Renal pelvis (tissue), 4 donors: ENCODE measurements around the gene TSPAN3. TPM values are rescaled to one million over a fixed set of nuclear protein-coding genes. Genes with fewer than 3 reads are reported as not detected.

Experiments used
- DNase-seq: peaks from one replicate; pipeline ENCODE4 v3.0.0-alpha.2; 2013
- polyA plus RNA-seq, 3 donors: library from polyadenylated mRNA; unstranded; fragments of 120-200 nt; gene quantifications; one replicate each; pipeline ENCODE4 v1.2.1, GENCODE V29; 2013; ENCODE audit not compliant: insufficient read length in 3 of 3

The TSPAN3 gene
- polyA plus RNA-seq, 3 donors = 408 to 477 (median 445) TPM

- DNase-seq = no peak
These were observed 57.2 kb downstream of the TSPAN3 start for GRCh38 chr15:77013776-77014131.

GRCh38 chr15:77012868-77013267, 58.0 kb downstream of the TSPAN3 start:
- DNase-seq = no peak

GRCh38 chr15:77012117-77012712, 58.7 kb downstream of the TSPAN3 start:
- DNase-seq = no peak

GRCh38 chr15:77010857-77011256, 60.1 kb downstream of the TSPAN3 start:
- no peak for DNase-seq

- no peak for DNase-seq
These were observed 60.6 kb downstream of the TSPAN3 start for GRCh38 chr15:77010312-77010686.

- DNase-seq = no peak
These were observed 61.1 kb downstream of the TSPAN3 start for GRCh38 chr15:77009646-77010311.

GRCh38 chr15:77009176-77009575, 61.7 kb downstream of the TSPAN3 start:
- DNase-seq = no peak

GRCh38 chr15:77004189-77004588, 66.7 kb downstream of the TSPAN3 start:
- no peak for DNase-seq

GRCh38 chr15:77002954-77003912, 67.7 kb downstream of the TSPAN3 start:
- no peak for DNase-seq

GRCh38 chr15:77002436-77002835, 68.5 kb downstream of the TSPAN3 start:
- no peak for DNase-seq

- DNase-seq = no peak
These were observed 68.9 kb downstream of the TSPAN3 start for GRCh38 chr15:77001966-77002365.

- no peak for DNase-seq
These were observed 69.6 kb downstream of the TSPAN3 start for GRCh38 chr15:77001351-77001750.

GRCh38 chr15:76999996-77000395, 70.9 kb downstream of the TSPAN3 start:
- DNase-seq = no peak

- no peak for DNase-seq
These were observed 72.1 kb downstream of the TSPAN3 start for GRCh38 chr15:76998663-76999285.

GRCh38 chr15:76996526-76997401, 74.1 kb downstream of the TSPAN3 start:
- DNase-seq = no peak

- no peak for DNase-seq
These were observed 74.8 kb downstream of the TSPAN3 start for GRCh38 chr15:76996076-76996525.

- DNase-seq = no peak
These were observed 75.7 kb downstream of the TSPAN3 start, which contains the start of gene PSTPIP1 for GRCh38 chr15:76994971-76995945. Gene PSTPIP1 (plus strand): TSS chr15:76995126. CDS start chr15:76995574, 448 bp downstream.

- no peak for DNase-seq
These were observed 76.4 kb downstream of the TSPAN3 start for GRCh38 chr15:76994496-76994895.

GRCh38 chr15:76994001-76994400, 76.9 kb downstream of the TSPAN3 start:
- no peak for DNase-seq
